ENCODE data around the gene GPC5.

GRCh38 chr13:91510058-91510457 lies 111.6 kb downstream of the GPC5 start:
- TF ChIP-seq CTCF (IDR thresholded peaks at IDR 0.05) = no peak
- TF ChIP-seq POLR2A (IDR thresholded peaks at IDR 0.05) = no peak

Data from ovary (tissue), 3 donors.